Stimulated activated naive CD8-positive, alpha-beta T cell treated with anti-CD3 and anti-CD28 coated beads, Interleukin-15, Interleukin-2, amounts not matched to agents 100 U/mL and 50 U/mL, for 24 hours (primary cell): ENCODE measurements around the gene COBL.
"Not testable (repeated sequence)": the region's sequence is repeated elsewhere in the genome, so short reads cannot be mapped to it uniquely, and the experiment has no call there.

Source experiments
- ATAC-seq: fragments of 150-1000 bp; cut with Tn5 transposase; one replicate; pipeline ENCODE4 v1.10.0; 2021
- DNase-seq: peaks from one replicate; pipeline ENCODE4 v3.0.0; 2021

COBL gene

GRCh38 chr7:50990214-50990613 is 326.4 kb downstream of the COBL start:
- ATAC-seq, DNase-seq: not testable (repeated sequence)

- ATAC-seq, result no peak
- DNase-seq, result no peak
These were observed 327.6 kb downstream of the COBL start for GRCh38 chr7:50988988-50989387.

GRCh38 chr7:50988465-50988864 is 328.1 kb downstream of the COBL start:
- DNase-seq, result no peak
- no peak for ATAC-seq

- no peak for ATAC-seq
These were observed 331.5 kb downstream of the COBL start for GRCh38 chr7:50985096-50985495.

GRCh38 chr7:50983850-50984249 is 332.8 kb downstream of the COBL start:
- DNase-seq, result no peak
- ATAC-seq, result no peak

More at GRCh38 chr7:50985096-50985495, 331.5 kb downstream of the COBL start:
- no peak for DNase-seq

GRCh38 chr7:50982626-50983025 is 334.0 kb downstream of the COBL start:
- ATAC-seq (no peak), DNase-seq (no peak)

- DNase-seq (no peak), ATAC-seq (no peak)
These were observed 334.9 kb downstream of the COBL start for GRCh38 chr7:50981743-50982142.

GRCh38 chr7:50980411-50980810 is 336.2 kb downstream of the COBL start:
- DNase-seq (no peak), ATAC-seq (no peak)

- DNase-seq (no peak), ATAC-seq (no peak)
These were observed 337.9 kb downstream of the COBL start for GRCh38 chr7:50978633-50979215.

- DNase-seq (no peak), ATAC-seq (no peak)
These were observed 339.2 kb downstream of the COBL start for GRCh38 chr7:50977421-50977820.

- DNase-seq (no peak), ATAC-seq (no peak)
These were observed 340.5 kb downstream of the COBL start for GRCh38 chr7:50976064-50976463.

- ATAC-seq (no peak), DNase-seq (no peak)
These were observed 342.4 kb downstream of the COBL start for GRCh38 chr7:50974240-50974639.

GRCh38 chr7:50973814-50974213 is 342.8 kb downstream of the COBL start:
- ATAC-seq, result no peak
- no peak for DNase-seq

- no peak for DNase-seq
- no peak for ATAC-seq
These were observed 346.5 kb downstream of the COBL start for GRCh38 chr7:50970092-50970491.
